ENCODE data around the gene APOBEC4. TPM values are rescaled to one million over a fixed set of nuclear protein-coding genes. Genes with fewer than 3 reads are reported as not detected.

The APOBEC4 gene
- total and polyA plus RNA-seq, 4 donors, result 1.4 to 5.3 (median 3.1) TPM

GRCh38 chr1:183612407-183612806 lies 40.7 kb downstream of the APOBEC4 start:
- WGBS, 2 donors, result 74 to 90% methylated on average over 3 of the region's 3 CpGs
- DNase-seq (no peak), ATAC-seq (ENCODE audit: insufficient read depth, low FRiP score) (no peak)
- no peak overlapping the region for H3K27ac ChIP-seq (ENCODE audit: low read depth in 1 of 2, low read length in 1 of 2)
- no peaks in the 10 kb centered on the region for H3K36me3 ChIP-seq (ENCODE audit: control insufficient read depth in 4 of 4, insufficient read depth in 4 of 4, low read length in 4 of 4)
- no peaks in the 10 kb centered on the region for H3K27me3 ChIP-seq (ENCODE audit: control insufficient read depth in 3 of 3, insufficient read depth in 3 of 3, low read length in 2 of 3)
- H3K4me1 ChIP-seq (ENCODE audit: control insufficient read depth in 5 of 5, insufficient read depth in 5 of 5, low read length in 5 of 5), result peaks cover 7 to 21% (median 7%) of the 10 kb centered on the region in 5 donors
- no peak overlapping the region for H3K9ac ChIP-seq (ENCODE audit: insufficient read depth in 1 of 2, low read length in 2 of 2)
- H3K9me3 ChIP-seq (ENCODE audit: control insufficient read depth in 4 of 4, insufficient read depth in 3 of 4, low read length in 3 of 4), result no peaks in the 10 kb centered on the region
- no peak overlapping the region for H3K4me3 ChIP-seq
- TF ChIP-seq CTCF (IDR thresholded peaks at IDR 0.05; ENCODE audit: control extremely low read depth, extremely low read depth), result no peak

GRCh38 chr1:183611021-183611420 lies 42.1 kb downstream of the APOBEC4 start:
- DNase-seq, result no peak
- TF ChIP-seq CTCF (IDR thresholded peaks at IDR 0.05; ENCODE audit: control extremely low read depth, extremely low read depth), result no peak

GRCh38 chr1:183609759-183610452 lies 43.2 kb downstream of the APOBEC4 start:
- Histone ChIP-seq H3K4me3 (no peak overlapping the region), H3K27me3 (ENCODE audit: control insufficient read depth in 3 of 3, insufficient read depth in 3 of 3, low read length in 2 of 3) (no peaks in the 10 kb centered on the region), H3K9me3 (ENCODE audit: control insufficient read depth in 4 of 4, insufficient read depth in 3 of 4, low read length in 3 of 4) (no peaks in the 10 kb centered on the region), H3K36me3 (ENCODE audit: control insufficient read depth in 4 of 4, insufficient read depth in 4 of 4, low read length in 4 of 4) (no peaks in the 10 kb centered on the region), H3K9ac (ENCODE audit: insufficient read depth in 1 of 2, low read length in 2 of 2) (no peak overlapping the region), H3K4me1 (ENCODE audit: control insufficient read depth in 5 of 5, insufficient read depth in 5 of 5, low read length in 5 of 5) (peaks cover 7 to 21% (median 7%) of the 10 kb centered on the region in 5 donors), H3K27ac (ENCODE audit: low read depth in 1 of 2, low read length in 1 of 2) (peak overlapping the region in 1 of 2 donors; percentile 39)
- peak; percentile 37 to 79 (median 55) for DNase-seq
- WGBS, 2 donors, result 18 to 50% methylated on average over 3 of the region's 3 CpGs
- no peak for TF ChIP-seq CTCF (IDR thresholded peaks at IDR 0.05; ENCODE audit: control extremely low read depth, extremely low read depth)
- ATAC-seq (ENCODE audit: insufficient read depth, low FRiP score), result no peak

More at GRCh38 chr1:183611021-183611420, 42.1 kb downstream of the APOBEC4 start:
- WGBS, 2 donors, result 38 to 52% methylated on average over 2 of the region's 2 CpGs
- H3K27me3 ChIP-seq (ENCODE audit: control insufficient read depth in 3 of 3, insufficient read depth in 3 of 3, low read length in 2 of 3), result no peaks in the 10 kb centered on the region
- ATAC-seq (ENCODE audit: insufficient read depth, low FRiP score), result no peak
- H3K9ac ChIP-seq (ENCODE audit: insufficient read depth in 1 of 2, low read length in 2 of 2), result no peak overlapping the region
- H3K36me3 ChIP-seq (ENCODE audit: control insufficient read depth in 4 of 4, insufficient read depth in 4 of 4, low read length in 4 of 4), result no peaks in the 10 kb centered on the region
- H3K4me3 ChIP-seq, result no peak overlapping the region
- no peak overlapping the region for H3K27ac ChIP-seq (ENCODE audit: low read depth in 1 of 2, low read length in 1 of 2)
- peaks cover 7 to 21% (median 7%) of the 10 kb centered on the region in 5 donors for H3K4me1 ChIP-seq (ENCODE audit: control insufficient read depth in 5 of 5, insufficient read depth in 5 of 5, low read length in 5 of 5)
- no peaks in the 10 kb centered on the region for H3K9me3 ChIP-seq (ENCODE audit: control insufficient read depth in 4 of 4, insufficient read depth in 3 of 4, low read length in 3 of 4)

All from lung (tissue), 12 donors.